ENCODE data around the gene ZMAT5.

DNA sequence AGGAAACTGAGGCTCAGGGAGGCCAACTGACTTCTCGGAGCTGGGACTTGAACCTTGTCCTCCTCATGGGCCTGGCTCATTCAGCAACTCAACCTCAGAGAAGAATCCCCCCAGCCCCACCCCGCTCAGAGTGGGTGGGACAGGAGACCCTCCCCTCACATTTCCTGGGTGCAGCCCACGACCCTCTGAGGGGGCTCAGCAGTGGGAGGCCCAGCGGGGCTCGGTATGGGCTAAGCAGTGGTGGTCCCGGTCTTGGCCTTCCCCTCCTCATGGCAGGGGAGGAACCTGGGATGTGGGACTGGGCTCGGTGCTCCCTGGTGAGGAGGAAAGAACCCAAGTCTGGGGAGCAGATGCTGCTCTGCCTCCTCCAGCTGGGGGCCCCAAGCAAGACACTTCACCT, 61.2 kb downstream of the ZMAT5 start:
- TF ChIP-seq POLR2A (IDR thresholded peaks at IDR 0.05): no peak
- TF ChIP-seq, protein P1, sequence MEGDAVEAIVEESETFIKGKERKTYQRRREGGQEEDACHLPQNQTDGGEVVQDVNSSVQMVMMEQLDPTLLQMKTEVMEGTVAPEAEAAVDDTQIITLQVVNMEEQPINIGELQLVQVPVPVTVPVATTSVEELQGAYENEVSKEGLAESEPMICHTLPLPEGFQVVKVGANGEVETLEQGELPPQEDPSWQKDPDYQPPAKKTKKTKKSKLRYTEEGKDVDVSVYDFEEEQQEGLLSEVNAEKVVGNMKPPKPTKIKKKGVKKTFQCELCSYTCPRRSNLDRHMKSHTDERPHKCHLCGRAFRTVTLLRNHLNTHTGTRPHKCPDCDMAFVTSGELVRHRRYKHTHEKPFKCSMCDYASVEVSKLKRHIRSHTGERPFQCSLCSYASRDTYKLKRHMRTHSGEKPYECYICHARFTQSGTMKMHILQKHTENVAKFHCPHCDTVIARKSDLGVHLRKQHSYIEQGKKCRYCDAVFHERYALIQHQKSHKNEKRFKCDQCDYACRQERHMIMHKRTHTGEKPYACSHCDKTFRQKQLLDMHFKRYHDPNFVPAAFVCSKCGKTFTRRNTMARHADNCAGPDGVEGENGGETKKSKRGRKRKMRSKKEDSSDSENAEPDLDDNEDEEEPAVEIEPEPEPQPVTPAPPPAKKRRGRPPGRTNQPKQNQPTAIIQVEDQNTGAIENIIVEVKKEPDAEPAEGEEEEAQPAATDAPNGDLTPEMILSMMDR (IDR thresholded peaks at IDR 0.05): no peak

Measured in tibial nerve (tissue), 3 donors.